Measurements from ENCODE around the gene ZNF263. TPM values are rescaled to one million over a fixed set of nuclear protein-coding genes. Genes with fewer than 3 reads are reported as not detected.
A peak's percentile ranks its signal among the peaks of the same experiment; 100 is the strongest.

ZNF263 gene
- total and polyA plus RNA-seq, 2 of the 13 experiments (the other 11 are each of a cell fraction or from before 2014, with no cell fraction given), result 10.2 to 41.2 TPM

- ChIA-PET CTCF (ENCODE audit: low intra/inter-chr PET ratio, low total read pairs) (no interaction called here), POLR2A (interaction anchor here (0.7 to 2.5 kb wide), 11 partner anchors 11 to 119 kb away, joined by 3 to 9 read pairs (median 5); partner anchors contain the start of genes MEFV and ZNF200)
- Histone ChIP-seq H3K4me2 (ENCODE audit: low read depth, low read length) (peak overlapping the region; percentile 68), H3K9me3 (ENCODE audit: low read length) (no peaks in the 10 kb centered on the region), H3K27ac (ENCODE audit: extremely low read length, insufficient read depth, low read length) (no peak overlapping the region), H3K27me3 (ENCODE audit: control insufficient read depth in 1 of 2, insufficient read depth in 2 of 2, low read length in 2 of 2) (peaks cover 6 to 57% of the 10 kb centered on the region in 2 experiments), H3K9ac (ENCODE audit: insufficient read depth, low read depth, low read length) (no peak overlapping the region), H4K20me1 (ENCODE audit: insufficient read depth, low read length) (no peaks in the 10 kb centered on the region), H2AFZ (ENCODE audit: low read length) (peak overlapping the region; percentile 95), H3K4me1 (ENCODE audit: insufficient read depth, low read length) (peaks cover 37% of the 10 kb centered on the region), H3K4me3 (replicated peaks in 1 of 3; ENCODE audit: insufficient read depth in 1 of 3, low read depth in 2 of 3, low read length in 3 of 3) (peak overlapping the region; percentile 12 to 51 (median 14); a peak in 3 of 6 replicates), H3K36me3 (replicated peaks in 1 of 2; ENCODE audit: control insufficient read depth in 1 of 2, insufficient read depth in 2 of 2, low read length in 2 of 2) (no peaks in the 10 kb centered on the region), H3K79me2 (ENCODE audit: insufficient read depth, low read length) (no peaks in the 10 kb centered on the region)
- DNase-seq (ENCODE audit: low spot score) (peak; percentile 31), FAIRE-seq (peak; percentile 63), ATAC-seq (peak; percentile 77)
- in situ Hi-C loops (cut with HindIII; ENCODE audit: extremely low pct_ligation_motif_present, low pct_unique_long_range_greater_than_20kb) (no loop called here), intact Hi-C loops (cut with micrococcal nuclease; ENCODE audit: unreplicated experiment) (no loop called here)
- BruUV-seq (replicated peaks), result no TSS peak
- 32% methylated on average over 6 of the region's 7 CpGs for WGBS (ENCODE audit: low lambda C conversion rate)
- TF ChIP-seq CHD4 (IDR thresholded peaks at IDR 0.05; ENCODE audit: borderline replicate concordance, low read length) (no peak), HNF4A (CRISPR knock-in tag; IDR thresholded peaks at IDR 0.05) (peak; percentile 11; the same call in 1 of the 2 replicates), FOXP4 (CRISPR knock-in tag; IDR thresholded peaks at IDR 0.05) (no peak), MLX (CRISPR knock-in tag; IDR thresholded peaks at IDR 0.05) (no peak), STAT5B (CRISPR knock-in tag; IDR thresholded peaks at IDR 0.05) (no peak), HMG20B (CRISPR knock-in tag; conservative IDR thresholded peaks at IDR 0.05) (no peak), ARID5B (CRISPR knock-in tag; IDR thresholded peaks at IDR 0.05) (no peak), ZFP41 (CRISPR knock-in tag; IDR thresholded peaks at IDR 0.05; ENCODE audit: borderline replicate concordance) (no peak), TFE3 (CRISPR knock-in tag; IDR thresholded peaks at IDR 0.05) (0 out of 2 replicates have a peak, but pooled peaks have one; percentile 21), ZNF382 (CRISPR knock-in tag; IDR thresholded peaks at IDR 0.05; ENCODE audit: borderline replicate concordance) (no peak), KAT8 (CRISPR knock-in tag; IDR thresholded peaks at IDR 0.05) (peak; percentile 65; the same call in 1 of the 2 replicates), E2F2 (CRISPR knock-in tag; IDR thresholded peaks at IDR 0.05; ENCODE audit: borderline replicate concordance) (no peak), ZNF644 (CRISPR knock-in tag; IDR thresholded peaks at IDR 0.05; ENCODE audit: low read depth) (peak; percentile 77), RBM39 (IDR thresholded peaks at IDR 0.05; ENCODE audit: low read depth, low read length, poor library complexity, severe bottlenecking) (no peak), ZBTB7B (CRISPR knock-in tag; IDR thresholded peaks at IDR 0.05) (0 out of 2 replicates have a peak, but pooled peaks have one; percentile 19), ZNF468 (CRISPR knock-in tag; IDR thresholded peaks at IDR 0.05) (no peak)
Observed at GRCh38 chr16:3246002-3246401, 37.3 kb upstream of the ZNF263 start.

All from HepG2 (cell line).